T follicular helper cell (primary cell): ENCODE measurements around the gene PAX3.

Experiments used
- DNase-seq: peaks from one replicate; pipeline ENCODE4 v3.0.0-alpha.2; 2020; ENCODE audit warnings: low read depth

The PAX3 gene

DNA sequence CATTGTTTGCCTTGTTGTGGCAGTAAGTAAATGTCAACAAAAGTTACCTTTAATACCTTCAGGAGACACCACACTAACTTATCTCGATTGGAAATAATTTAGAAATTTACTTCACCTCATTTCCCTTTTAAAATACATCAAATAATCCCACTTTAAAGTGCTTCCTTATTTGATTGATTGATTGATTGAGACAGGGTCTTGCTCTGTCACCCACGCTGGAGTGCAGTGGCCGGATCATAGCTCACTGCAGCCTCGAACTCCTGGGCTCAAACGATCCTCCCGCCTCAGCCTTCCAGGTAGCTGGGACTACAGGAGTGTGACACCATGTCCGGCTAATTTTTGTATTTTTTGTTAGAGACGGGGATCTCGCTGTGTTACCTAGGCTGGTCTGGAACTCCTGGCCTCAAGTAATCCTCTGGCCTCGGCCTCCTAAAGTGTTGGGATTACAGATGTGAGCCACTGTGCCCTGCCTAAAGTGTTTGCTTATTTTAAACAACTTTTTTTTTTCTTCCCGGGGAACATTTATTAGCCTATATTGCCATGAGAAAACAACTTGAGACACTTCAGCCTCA is 12.0 kb upstream of the PAX3 start:
- no peak for DNase-seq

DNA sequence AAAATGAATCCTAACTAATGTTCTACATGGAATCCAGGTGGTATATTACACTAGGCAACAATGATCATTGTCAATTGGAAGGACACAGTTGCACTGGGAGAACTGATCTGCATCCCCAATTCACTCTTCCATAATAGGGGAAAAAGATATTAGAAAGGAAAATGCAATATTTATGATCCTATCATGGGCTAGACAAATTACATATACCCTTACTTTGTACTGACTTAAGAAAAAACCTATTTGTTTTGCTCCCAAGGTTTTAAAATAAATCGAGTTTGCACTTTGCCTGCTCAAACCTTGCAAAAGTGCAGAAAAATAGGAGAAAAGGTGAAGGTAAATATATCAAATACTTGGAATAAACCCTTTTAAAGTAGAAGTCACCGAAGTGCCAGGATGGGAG is 11.0 kb upstream of the PAX3 start:
- no peak for DNase-seq

DNA sequence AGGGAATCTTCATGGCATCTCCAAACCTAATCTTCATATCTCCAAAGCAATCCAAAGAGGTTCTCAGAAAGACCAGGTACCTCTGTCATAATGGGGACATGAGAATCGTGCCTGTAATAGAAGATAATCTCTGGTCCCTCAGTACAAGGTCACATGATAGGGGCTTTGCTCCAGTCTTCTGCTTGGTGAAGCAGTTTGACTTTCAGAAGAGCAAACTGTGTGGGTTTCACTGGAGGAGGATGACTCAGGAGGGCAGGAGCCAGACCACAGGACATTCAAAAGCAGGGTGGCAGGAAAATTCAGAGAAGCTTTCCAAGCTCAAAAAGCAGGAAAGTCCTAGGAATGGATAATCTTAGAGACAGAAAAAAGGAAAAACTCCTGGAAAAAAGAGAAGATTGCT is 10.6 kb upstream of the PAX3 start:
- no peak for DNase-seq

DNA sequence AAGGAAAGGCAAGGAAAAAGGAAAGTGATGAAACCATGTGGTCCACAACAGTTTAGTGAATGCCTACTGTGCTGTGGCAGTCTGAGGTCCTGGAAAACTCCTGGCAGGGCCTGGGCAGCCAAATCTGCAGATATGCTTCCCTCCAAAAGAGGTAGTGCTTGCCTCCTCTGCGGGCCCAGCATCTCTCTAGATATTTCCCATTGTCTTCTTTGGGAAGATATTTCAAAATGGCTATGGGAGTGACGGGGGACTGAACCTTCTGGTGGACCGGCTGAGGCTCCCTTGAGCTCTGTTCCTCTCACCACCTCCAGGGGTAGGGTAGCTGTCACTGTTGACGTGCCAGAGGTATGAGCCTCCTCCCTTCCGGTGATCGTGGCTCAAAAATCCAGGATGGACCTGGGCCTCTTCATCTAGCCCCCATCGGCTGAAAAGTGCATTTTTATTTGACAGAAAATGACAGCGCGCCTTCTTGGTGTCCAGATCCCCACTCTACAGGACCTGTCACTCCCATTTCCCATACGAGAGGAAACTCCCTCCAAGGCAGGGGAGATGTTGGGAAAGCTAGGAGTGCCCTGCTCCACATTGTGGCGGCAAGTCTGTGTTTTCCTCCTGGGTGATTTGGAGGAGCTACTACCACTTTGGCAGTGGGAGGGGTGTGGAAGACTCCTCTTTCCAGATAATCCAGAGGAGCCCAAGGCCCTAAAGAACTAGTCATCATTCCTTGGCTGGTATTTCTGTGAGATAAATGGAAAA is 9.4 kb upstream of the PAX3 start:
- DNase-seq, result no peak

DNA sequence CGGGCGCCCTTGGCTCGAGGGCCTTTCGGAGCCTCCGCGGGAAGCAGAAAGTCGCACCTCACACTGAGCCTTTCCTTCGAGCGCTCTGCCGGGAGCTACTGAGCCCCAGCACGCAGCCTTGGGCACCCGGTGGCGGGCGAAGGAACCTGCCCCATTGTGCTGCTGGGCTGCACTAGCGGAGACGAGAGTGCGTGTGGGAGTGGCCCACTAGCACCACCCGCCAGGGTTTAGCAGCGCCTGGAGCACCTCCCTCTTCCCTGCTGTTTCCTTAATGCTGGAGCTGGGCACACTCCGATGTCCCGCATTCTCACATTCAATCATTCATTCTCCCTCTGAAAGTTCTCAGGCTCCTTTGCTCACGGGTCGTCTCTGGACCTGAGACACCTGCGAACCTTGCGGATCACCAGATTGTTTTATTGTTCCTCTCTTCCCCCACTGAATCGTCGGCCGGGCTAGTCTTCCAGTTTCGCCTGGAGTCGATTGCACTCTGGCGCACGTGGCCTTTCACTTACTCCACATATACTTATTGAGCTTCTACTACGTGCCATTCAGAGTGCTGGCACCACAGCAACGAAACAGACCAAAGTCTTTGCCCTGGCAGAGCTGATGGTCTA is 8.5 kb upstream of the PAX3 start:
- no peak for DNase-seq

DNA sequence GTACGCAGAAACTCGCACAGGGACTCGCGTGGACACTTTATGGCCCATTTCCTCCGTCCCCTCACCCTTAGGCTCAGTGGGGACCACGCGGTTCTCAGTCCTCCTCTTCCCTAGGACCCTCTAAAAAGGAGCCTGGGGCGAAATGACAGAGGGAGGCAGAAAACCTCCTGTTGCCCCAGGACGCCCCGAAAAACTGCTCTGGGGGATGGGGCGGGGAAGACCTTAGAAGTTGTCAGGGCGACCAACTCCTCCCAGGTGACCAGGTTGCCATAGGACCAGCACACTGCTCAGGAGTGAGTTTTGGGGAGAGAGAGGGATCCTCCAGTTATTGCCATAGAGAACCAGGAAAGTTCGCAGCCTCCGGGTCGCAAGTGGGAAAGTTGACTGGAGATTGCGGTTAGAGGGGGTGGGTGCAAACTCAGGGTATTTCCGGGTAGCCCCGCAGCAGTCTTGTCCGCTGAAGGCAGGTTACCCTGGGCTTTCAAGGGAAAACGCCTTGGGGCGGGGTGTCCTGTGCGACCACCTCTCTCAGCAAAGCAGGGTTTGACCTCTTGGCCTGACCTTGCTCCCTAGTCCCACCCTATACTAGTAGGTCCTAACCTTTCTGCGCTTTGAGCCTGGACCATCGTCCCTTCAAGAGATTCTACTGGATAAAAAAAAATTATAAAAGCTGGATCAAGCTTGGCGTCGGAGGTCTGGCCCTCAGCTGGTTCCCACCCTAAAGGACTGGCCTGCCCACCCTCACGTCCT is 7.8 kb upstream of the PAX3 start:
- DNase-seq, result no peak

DNA sequence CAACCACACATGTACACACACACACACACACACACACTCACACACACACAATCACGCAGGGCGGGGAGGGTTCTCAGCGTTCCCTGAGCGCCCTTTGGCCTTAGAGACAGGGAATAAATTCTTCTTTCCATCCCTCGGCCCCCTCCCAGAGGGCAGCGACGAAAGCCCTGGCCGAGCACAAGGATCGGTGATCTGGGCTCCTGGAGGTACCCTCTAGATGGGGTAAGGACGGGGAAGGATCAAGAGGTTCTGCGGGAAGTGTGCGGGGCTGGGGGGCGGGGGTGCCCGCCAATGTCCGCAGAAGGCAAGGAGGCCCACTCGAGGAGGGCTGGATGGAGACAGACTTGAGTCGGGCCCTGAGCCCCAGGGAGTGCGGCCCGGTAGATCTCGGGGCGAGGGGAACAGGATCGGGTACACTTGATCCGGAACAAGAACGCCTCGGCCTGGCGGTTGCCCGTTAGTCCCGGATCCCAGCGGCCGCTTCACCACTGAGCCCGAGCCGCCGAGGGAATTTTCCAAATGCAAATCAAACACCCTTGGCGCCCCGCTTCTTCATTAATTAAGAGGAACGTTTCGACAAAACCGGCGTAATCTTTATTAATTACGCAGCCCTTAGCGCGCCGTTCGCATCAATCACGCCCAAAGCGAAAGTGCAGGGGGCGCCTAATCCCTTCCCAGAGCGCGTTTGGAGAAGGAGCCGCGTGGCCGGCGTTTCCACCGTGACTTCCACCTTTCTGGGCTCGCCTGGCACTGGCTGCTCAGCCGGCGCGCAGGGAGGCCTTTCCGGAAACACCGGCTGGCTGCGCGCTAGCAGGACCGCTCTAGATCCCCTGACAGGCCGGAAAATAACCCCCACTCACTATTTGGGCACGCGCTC is 7.0 kb upstream of the PAX3 start:
- DNase-seq, result no peak

DNA sequence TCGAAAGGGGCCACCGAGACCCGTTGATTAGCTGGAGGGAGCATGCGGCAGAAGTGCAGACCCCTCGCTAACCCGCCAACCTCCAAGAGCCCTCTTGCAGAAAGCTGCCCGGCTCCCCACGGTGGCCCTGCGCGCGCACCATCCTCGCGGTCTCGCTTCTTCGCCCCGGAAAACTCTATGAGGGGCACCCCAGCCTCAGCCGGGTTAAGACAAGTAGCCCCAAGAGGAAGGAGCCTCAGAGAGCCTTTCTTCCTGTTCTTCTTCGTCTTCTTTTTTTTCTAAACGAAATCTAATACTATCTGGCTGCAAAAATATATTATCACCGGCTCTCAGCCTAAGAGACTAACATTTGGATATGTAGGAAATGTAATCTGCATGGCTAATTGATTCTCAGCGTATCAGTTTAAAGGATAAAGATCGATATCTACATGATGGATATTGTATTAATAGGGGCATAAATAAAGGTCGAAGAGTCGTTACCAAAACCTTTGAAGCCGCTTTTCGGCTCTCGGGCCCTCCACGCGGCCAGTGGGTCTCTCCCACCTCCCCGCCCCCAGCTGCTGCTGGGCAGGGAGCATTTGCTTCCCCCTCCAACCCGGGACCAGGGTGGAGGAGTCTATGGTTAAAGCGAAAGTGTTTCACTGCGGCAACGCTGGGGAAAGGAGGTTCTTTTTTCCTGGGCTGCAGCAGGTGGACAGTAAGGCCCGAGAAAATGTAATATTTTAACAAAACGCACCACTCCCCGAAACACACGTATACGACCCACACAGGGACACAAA is 6.1 kb upstream of the PAX3 start:
- no peak for DNase-seq

DNA sequence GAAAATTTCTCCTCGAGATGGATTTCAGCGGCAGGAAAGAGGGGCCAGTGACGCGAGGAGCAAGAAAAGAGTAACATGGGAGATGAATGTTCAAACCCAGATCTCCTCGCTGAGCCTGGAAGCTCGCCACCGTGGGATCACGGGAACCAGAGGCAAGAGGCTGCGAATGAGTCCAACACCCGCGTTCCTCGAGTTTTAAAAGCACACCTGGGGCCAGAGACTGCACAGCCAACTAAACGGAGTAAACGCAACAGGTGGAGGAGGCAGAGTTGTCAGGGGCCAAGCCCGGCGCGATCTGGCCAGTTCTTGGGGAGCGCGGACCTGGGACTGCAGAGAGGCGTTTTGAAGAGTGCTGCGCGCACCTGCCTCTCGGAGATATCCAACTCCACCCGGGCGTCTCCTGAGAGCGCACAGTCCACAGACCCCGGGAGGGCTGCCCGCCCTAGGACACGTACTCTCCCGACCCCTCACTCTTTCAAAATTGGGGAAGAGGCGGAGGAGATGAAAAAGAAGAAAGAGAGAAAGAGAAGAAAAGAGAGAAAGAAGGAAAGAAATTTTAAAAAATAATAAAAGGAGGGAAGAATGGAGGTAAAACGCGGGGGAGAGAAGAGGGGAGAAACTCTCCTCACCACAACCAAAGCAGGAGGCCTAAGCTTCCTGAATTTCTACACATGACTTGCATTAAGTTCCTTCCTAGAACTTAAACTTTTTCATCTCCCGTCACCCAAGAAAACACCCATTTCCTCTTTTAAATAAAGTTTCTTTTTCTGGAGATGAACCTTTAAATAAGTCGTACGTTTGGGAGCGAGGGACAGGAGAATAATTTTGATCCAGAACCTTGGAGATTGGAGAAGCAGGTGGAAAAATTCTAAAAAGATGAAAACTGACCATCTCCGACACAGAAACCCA is 5.3 kb upstream of the PAX3 start:
- DNase-seq, result no peak

DNA sequence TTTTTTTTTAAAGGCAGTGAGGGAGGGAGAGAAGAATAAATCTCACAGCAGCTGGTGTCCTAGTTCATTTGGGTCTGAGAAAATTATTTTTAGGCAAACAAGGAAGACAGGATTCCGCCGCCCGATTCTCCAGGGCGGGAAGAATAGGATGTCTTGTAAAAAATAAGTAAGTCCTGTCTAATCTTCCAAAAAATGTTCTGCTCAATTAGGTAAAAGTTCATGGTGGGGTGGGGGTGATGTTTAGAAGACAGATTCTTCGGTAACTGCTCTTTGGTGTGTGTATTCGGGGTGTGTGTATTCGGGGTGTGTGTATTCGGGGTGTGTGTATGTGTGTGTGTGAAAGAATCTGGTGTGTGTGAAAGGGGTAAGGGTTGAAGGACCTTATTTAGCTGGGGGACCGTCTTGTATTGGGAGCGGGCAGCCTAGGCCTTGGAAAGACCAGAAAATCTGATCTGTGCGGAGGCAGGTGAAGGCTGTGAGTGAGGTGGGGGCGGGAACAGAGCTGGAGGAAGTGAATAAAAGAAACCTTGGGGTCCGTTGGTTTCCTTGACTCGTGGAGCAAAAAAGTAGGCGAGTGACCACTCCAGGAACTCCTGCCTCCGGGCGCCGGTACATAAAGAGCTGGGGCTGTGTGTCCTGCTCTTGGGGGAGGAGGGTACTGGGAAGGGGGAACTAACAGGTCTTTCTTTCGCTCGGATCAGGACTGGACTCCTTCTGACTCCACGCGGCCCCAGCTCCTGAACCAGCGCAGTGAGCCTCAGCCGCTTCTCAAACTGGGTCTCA is 4.4 kb upstream of the PAX3 start:
- DNase-seq, result no peak

DNA sequence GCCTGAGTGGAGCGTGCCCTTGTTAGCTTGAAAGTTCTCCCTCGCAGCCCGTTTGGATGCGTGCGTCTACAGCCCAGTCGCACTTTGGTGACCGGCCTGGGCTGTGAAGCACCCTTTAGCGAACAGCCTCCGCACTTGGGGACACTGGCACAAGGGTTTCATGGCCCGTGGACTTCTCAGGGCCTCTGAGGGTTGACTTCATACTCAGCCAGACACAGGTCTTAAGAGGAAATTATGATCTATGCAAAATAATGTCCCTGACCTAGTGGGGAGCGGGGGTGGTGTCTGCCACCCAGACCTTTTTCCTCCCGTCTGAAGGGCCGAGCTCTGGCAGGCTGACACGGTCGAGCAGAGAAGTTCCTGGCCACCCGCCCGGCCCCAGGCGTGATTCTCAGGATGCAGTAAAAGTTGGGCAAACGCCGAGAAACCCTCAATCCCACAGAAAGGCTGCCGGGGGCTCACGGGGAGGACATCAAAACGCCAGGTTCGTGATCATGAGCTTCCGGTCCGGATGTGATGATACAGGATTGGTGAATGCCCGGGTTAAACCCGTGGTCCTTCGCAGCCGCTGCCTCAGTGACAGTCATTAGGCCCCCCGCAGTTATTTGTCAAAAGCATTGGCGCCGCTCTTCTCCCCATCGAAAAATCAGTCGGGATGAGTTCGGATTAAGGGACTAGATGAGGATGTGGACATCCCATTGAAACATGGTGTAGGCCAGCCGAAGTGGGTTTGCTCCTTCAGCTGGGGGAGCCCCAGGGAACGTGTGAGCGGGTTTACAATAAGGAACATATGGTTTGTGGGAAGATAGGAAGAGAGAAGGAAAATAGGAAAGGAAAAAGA is 3.6 kb upstream of the PAX3 start:
- no peak for DNase-seq

DNA sequence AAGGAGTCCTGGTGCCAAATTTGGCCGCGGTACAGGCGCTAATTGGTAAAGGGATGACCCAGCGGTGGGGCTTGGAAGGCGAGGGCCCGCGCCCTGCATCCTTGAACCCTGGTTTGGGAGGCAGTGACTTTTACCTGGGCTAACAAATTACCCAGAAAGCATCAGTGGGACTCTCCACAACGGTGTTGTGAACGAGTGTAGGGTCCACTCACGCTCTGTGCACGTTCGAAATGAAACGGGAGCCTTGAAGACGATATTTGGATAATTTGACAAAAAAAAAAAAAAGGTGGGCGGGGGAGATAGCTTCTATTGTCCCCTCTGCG is 3.0 kb upstream of the PAX3 start:
- no peak for DNase-seq

DNA sequence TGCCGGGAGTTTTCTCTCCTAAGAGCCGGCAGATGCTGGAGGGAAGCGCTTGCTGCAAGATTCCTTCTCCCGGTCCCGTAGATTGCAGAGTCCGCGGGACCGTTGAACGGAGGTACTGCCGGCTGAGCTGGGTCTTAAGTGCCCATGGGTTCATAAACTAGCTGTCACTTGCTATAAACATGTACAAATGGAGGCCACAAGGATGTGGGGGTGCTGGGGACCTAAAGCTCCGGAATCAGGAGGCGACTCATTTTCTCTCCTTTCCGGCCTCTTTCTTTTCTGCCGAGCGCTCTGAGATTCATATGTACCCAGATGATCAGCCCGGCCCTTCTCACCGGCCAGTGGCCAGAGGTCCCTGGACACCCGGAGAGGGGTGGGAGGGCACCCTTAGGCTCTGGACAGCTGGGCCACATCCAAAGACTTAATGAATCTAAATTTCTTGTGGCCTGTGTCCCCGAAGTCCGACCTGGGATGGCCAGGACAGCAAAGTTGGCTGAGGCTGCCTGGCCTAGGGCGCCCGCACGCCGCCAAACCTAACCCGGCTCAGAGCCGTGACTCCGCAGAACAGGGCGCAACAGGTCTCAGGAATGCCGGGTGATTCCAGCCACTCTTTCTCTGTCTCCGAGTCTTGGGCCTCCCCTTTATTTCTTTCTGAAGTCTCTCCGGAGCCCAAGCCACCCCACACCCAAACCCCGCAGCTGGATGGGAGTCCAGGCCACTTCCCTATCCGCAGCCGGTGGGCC is 2.4 kb upstream of the PAX3 start:
- DNase-seq, result no peak

DNA sequence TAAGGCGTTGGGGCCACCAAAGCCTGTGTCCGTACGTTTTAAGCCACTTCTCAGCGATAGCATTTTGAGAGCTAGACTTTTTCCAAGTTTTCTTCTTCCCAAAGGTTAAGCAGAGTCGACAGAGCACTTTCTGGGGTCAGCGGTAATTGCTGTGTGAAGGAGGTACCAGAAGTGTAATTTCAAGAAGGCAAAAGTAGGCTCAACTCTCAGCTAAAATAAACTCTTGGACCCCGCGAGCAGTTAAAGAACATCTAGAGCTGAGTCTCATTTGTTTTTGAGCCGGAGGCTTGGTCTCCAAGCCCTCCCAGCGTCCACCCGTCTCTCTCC is 1.9 kb upstream of the PAX3 start:
- no peak for DNase-seq

DNA sequence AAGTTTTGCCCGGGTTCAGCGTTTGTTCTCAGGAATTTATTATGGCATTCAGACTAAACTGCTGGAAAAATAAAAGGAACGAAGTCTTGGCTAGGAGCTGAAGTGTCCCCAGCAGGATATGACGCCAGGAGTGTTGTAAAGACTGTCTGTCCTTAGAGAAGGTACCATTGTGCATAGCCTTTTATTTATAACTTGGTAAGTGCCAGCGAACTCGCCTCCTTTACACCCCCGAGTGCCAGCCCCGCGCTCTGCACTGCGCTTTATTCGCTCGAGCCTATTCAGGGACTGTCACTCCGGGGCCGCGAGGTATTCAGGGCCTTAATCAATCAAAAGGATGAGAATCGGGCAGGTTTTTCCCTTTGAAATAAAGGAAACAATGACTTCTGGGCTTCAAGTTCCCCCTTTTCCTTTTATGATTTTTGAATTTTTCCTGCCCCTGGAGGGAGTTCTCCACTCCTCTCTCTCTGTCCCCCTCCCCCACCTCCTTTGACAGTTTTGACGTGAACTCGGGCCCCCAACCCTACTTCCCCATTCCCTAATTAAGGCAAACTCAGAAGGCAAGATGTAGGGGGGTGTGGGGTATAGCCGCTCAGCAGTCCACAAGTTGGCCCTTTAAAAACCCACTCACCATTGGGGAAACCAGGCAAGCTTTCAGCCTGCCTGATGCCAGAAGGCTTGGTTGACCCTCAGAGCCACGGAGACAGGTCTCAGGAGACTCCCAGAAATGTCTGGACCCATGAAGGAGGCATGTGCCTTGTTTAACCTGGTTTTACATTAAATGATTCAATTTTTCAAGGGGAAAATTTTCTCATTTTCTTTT is 1.3 kb upstream of the PAX3 start:
- no peak for DNase-seq

DNA sequence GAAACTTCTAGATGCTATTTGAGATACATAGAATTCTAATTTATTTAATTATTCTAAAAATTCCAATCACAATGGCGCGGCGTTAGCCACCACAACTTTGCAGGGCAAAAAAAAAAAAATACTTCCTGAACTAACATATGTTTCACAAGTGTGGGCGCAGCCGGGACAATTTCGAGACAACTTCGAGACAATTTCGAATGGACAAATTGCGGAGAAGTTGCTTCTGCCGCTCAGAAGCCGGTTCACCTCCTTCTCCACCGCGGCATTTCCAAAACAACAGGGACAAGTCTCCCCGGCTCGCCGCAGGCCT is 842 bp downstream of the PAX3 start:
- DNase-seq, result no peak

DNA sequence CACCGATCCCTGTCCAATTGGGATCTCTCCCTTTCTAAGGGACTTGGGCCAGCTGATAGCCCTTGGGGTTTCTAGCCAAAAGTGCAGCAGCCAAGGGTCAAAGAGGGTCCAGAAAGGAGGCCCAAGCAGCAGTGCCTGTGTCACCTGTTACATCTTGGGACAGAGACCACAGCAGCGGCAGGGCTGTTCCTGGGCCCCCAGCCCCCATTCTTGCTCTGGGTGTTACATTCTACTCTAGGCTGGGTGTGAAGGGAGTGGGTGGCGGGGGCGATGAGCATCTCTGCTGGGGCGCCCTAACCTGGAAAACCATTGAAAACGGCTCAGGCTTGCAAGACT is 1.2 kb downstream of the PAX3 start:
- no peak for DNase-seq
